GM12875 (cell line): ENCODE measurements around the gene PLCXD1.
"Not testable (repeated sequence)": the region's sequence is repeated elsewhere in the genome, so short reads cannot be mapped to it uniquely, and the experiment has no call there.

Source experiments
- H3K4me3 ChIP-seq: one replicate; pipeline ENCODE4 v1.5.1; 2011; ENCODE audit warnings: low read depth, low read length, control low read depth
- TF ChIP-seq, protein P1 (sequence below): IDR thresholded peaks from 2 replicates; pipeline ENCODE4 v1.5.1; 2011; ENCODE audit warnings: low read depth, mild to moderate bottlenecking, control low read depth, inconsistent platforms, low read length, moderate library complexity, borderline replicate concordance; ENCODE audit not compliant: insufficient read depth

PLCXD1 gene

DNA sequence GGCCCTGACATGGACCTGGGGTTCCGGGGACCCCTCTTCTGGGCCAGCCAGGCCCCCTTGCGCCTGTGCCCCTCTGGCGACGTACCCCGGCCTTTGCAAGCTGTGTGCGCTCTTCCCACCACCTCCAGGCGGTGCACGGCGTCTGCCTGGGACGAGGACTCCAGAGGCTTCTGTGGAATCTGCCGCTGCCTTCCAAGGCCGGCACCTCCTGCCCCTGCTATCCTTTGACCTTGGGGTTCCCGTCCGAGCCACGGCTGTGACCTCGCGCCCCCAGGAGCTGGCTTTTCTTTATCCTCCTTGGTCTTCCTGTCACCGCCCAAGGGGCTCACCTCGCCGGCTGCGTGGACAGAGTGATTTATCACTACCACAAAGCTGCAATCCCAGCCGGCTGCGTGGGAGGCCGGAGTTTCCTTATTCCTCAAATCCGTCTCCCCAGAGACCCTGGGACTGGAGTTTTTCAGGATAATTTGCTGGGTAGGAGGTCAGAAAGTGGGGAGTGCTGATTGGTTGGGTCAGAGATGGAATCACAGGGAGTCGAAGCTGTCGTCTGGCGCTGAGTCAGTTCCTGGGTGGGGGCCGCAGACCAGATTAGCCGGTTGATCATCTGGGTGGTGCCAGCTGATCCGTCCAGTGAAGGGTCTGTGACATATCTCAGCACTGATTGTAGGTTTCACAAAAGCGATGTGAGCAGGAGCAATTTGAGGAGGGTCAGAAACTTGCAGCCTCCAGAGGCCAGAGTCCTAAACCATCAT lies 19.8 kb upstream of the PLCXD1 start:
- no peak overlapping the region for H3K4me3 ChIP-seq
- TF ChIP-seq, protein P1, sequence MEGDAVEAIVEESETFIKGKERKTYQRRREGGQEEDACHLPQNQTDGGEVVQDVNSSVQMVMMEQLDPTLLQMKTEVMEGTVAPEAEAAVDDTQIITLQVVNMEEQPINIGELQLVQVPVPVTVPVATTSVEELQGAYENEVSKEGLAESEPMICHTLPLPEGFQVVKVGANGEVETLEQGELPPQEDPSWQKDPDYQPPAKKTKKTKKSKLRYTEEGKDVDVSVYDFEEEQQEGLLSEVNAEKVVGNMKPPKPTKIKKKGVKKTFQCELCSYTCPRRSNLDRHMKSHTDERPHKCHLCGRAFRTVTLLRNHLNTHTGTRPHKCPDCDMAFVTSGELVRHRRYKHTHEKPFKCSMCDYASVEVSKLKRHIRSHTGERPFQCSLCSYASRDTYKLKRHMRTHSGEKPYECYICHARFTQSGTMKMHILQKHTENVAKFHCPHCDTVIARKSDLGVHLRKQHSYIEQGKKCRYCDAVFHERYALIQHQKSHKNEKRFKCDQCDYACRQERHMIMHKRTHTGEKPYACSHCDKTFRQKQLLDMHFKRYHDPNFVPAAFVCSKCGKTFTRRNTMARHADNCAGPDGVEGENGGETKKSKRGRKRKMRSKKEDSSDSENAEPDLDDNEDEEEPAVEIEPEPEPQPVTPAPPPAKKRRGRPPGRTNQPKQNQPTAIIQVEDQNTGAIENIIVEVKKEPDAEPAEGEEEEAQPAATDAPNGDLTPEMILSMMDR = no peak

DNA sequence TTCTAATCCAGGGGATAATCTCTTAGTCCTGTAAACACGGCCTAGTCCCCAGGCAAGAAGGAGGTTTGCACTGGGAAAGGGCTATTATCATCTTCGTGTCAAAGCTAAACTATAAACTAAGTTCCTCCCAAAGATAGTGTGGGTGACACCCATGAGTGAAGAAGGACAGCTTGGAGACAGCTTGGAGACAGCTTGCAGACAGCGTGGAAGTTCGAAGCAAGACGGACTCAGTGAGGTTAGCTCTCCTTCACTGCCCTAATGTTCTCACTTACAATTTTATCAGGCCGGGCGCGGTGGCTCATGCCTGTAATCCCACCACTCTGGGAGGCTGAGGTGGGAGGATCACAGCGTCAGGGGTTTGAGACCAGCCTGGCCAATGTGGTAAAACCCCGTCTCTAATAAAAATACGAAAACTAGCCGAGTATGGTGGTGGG lies 19.2 kb upstream of the PLCXD1 start:
- no peak overlapping the region for H3K4me3 ChIP-seq

DNA sequence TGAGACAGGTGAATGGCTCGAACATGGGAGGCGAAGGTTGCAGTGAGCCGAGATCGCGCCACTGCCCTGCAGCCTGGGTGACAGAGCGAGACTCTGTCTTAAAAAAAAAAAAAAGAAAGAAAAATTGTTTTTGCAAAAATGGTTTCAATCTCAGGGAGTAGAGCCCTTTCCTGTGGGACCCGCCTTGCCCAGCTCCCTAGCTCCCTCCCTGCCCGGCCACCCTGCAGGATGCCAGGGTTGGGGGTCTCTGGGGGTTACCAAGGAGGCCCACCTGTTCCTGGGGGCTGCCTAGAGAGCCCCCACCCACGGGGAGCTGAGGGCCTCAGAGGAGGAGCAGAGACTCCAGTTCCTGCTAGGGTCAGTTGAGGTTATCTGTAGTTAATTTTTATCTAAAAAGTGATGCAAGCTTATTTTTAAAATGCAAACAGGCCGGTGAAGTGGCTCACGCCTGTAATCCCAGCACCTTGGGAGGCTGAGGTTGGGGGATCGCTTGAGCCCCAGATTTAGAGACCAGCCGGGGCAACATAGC lies 18.7 kb upstream of the PLCXD1 start:
- TF ChIP-seq, protein P1 = no peak
- H3K4me3 ChIP-seq = no peak overlapping the region

More for the DNA sequence above, 19.2 kb upstream of the PLCXD1 start:
- TF ChIP-seq, protein P1 = no peak

DNA sequence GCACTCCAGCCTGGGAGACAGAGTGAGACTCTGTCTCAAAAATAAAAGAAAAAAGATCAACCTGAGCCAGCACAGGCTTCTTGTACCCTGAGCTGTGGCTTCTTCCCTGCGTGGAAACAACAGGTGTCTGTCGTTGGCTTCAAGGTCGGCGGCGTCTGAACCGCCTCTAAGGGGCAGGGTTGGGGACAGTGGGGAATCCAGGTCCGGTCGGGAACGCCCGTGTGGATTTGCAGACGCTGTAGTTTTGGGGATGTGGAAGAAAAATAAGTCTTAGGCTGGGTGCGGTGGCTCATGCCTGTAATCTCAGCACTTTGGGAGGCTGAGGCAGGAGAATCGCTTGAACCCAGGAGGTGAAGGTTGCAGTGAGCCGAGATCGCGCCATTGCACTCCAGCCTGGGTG lies 17.2 kb upstream of the PLCXD1 start:
- not testable (repeated sequence) for H3K4me3 ChIP-seq

DNA sequence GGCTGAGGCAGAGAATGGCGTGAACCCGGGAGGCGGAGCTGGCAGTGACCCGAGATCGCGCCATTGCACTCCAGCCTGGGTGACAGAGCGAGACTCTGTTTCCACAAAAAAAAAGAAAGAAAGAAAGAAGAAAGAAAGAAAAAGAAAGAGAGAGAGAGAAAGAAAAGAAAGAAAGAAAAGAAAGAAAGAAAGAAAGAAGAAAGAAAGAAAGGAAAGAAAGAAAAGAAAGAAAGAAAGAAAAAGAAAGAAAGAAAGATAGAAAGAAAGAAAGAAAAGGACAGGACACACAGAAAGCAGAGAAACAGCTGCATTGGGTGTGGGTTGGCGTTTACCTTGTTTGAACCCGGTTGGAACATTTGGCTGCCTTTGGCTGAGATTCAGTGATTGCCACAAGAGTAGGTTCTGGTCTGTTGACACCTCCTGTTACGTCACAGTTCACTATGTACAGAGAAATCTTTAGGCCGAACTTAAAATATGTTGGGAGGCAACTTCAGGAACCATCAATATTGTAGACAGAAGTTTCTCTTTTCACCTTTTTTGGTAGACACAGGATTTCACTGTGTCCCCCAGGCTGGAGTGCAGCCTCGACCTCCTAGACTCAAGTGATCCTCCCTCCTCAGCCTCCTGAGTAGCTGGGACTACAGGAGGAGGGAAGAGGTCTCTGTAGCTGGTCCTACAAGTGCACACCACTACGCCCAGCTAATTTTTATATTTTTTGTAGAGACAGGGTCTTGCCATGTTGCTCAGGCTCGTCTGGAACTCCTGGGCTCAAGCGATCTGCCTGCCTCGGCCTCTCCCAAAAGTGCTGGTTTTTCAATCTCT lies 16.3 kb upstream of the PLCXD1 start:
- no peak overlapping the region for H3K4me3 ChIP-seq
- TF ChIP-seq, protein P1 = no peak

DNA sequence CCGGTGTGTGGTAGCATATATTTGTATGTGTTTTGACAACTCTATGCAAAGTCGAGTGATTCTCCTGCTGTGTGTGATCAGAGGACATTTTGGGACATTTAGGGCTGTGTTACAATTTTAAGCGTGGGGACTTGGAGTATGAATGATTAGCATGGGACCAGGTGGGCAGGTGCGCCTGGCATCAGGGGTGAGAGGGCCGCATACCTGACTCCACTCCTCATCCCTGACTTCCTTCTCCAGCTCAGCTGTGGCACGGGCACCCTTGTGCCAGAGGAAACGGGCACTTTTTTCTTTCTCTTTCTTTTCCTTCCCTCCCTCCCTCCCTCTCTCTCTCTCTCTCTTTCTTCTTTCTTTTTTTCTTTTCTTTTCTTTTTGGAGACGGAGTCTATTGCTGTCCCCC lies 15.7 kb upstream of the PLCXD1 start:
- H3K4me3 ChIP-seq = no peak overlapping the region
- TF ChIP-seq, protein P1 = no peak

DNA sequence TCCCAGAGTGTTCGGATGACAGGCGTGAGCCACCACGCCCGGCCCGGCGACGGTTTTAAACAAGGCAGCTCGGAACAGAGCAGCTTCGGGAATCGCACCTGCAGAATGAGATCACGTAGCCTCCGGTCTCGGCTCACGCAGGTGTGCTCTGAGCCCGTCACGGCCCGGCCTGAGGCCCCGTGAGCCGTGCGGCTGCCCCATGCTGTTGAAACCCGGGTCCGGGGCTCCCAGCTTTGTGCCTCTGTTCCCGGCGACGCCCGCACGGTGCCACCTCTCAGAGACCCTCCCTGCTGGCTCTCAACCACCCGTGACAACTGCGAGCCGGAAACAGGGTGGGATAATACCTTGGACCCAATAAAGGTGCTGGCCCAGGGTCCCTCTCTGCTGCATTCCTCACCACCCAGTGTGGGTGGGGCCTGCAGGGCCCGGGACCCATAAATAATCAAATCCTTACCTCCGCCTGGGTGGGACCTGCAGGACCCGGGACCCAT lies 13.4 kb upstream of the PLCXD1 start:
- TF ChIP-seq, protein P1 = no peak
- no peak overlapping the region for H3K4me3 ChIP-seq
